ENCODE measurements around the gene TM2D3.
"Not testable (repeated sequence)": the region's sequence is repeated elsewhere in the genome, so short reads cannot be mapped to it uniquely, and the experiment has no call there.

The TM2D3 gene

GRCh38 chr15:101657968-101658784 lies 6.0 kb upstream of the TM2D3 start:
- Histone ChIP-seq H3K4me1 (peaks cover 18% of the 10 kb centered on the region), H3K27me3 (no peaks in the 10 kb centered on the region), H3K9ac (no peak overlapping the region), H4K20me1 (no peaks in the 10 kb centered on the region), H3K27ac (no peak overlapping the region), H3K4me2 (no peak overlapping the region), H3K9me3 (no peaks in the 10 kb centered on the region), H3K4me3 (no peak overlapping the region), H3K36me3 (peaks cover 8% of the 10 kb centered on the region; the same call in 1 of the 2 replicates)
- TF ChIP-seq Cebpa-rat (IDR thresholded peaks at IDR 0.05) = no peak

DNA sequence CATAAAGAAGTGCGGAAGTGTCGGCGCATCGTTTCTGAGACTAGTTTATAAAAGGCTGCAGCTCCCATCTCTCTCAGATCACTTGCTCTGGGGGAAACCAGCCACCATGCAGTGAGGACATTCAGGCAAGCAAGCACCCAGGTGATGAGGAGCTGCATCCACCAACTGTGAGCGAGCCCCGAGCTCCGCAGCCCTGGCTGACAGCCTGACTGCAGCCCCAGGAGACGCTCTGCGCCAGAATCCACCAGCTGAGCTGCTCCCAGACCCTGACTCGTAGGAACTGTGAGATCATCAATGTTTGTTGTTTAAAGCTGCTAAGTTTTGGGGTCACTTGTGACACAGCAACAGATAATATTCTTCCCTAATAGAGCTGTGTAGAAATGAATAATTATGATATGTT lies 5.0 kb upstream of the TM2D3 start:
- H4K20me1 ChIP-seq = no peaks in the 10 kb centered on the region
- peaks cover 8% of the 10 kb centered on the region; the same call in 1 of the 2 replicates for H3K36me3 ChIP-seq
- no peaks in the 10 kb centered on the region for H3K27me3 ChIP-seq
- H3K4me2 ChIP-seq = no peak overlapping the region
- no peak overlapping the region for H3K4me3 ChIP-seq
- no peak for TF ChIP-seq Cebpa-rat (IDR thresholded peaks at IDR 0.05)
- no peaks in the 10 kb centered on the region for H3K9me3 ChIP-seq
- no peak overlapping the region for H3K27ac ChIP-seq
- no peak overlapping the region for H3K9ac ChIP-seq
- H3K4me1 ChIP-seq = peaks cover 23% of the 10 kb centered on the region

- H3K36me3 ChIP-seq, H3K27ac ChIP-seq, H3K4me3 ChIP-seq, H3K27me3 ChIP-seq, H3K9ac ChIP-seq, H3K9me3 ChIP-seq: not testable (repeated sequence)
- peaks cover 15% of the 10 kb centered on the region for H4K20me1 ChIP-seq
- H3K4me1 ChIP-seq = peaks cover 38% of the 10 kb centered on the region
- H3K4me2 ChIP-seq = peak overlapping the region; percentile 97
Measured at GRCh38 chr15:101654624-101655337, 2.6 kb upstream of the TM2D3 start.

- Histone ChIP-seq H3K4me2 (peak overlapping the region; percentile 97), H3K27ac (no peak overlapping the region)
Measured at GRCh38 chr15:101654171-101654570, 2.0 kb upstream of the TM2D3 start.

DNA sequence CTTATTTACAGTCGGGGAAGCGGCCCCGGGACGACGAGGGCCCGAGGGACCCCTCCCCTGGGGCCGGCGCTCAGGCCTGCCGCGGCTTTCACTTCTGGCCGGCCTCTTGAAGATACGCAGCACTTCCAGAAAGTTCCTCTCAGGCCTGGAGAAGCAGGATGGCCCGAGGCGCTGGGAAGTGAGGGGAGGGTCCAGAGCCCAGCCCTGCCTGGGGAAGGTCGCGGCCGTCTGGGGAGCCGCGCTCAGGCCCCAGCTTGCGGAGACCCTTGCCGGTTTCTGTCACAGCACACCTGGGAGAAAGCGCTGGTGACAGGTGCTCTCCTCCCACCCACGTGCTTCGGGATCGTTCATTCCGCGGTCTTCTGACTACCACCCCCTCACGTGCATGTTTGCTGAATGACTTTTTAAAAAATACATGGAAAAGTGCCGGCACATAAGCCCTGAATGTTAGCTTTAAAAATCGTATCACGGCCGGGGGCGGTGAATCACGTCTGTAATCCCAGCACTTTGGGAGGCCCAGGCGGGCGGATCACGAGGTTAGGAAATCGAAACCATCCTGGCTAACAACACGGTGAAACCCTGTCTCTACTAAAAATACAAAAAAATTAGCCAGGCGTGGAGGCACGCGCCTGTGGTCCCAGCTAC lies 727 bp upstream of the TM2D3 start:
- TF ChIP-seq Cebpa-rat (IDR thresholded peaks at IDR 0.05) = no peak
- H3K9ac ChIP-seq = peak overlapping the region; percentile 94
- no peaks in the 10 kb centered on the region for H3K9me3 ChIP-seq
- peak overlapping the region; percentile 97 for H3K4me2 ChIP-seq
- peak overlapping the region; percentile 96 for H3K27ac ChIP-seq
- H4K20me1 ChIP-seq = peaks cover 34% of the 10 kb centered on the region
- no peaks in the 10 kb centered on the region for H3K27me3 ChIP-seq
- peaks cover 46% of the 10 kb centered on the region for H3K4me1 ChIP-seq
- H3K36me3 ChIP-seq = peaks cover 17% of the 10 kb centered on the region
- peak overlapping the region; percentile 90 for H3K4me3 ChIP-seq

More at GRCh38 chr15:101654171-101654570, 2.0 kb upstream of the TM2D3 start:
- Histone ChIP-seq H3K36me3 (peaks cover 5% of the 10 kb centered on the region; the same call in 1 of the 2 replicates), H3K9ac (0 out of 2 replicates have a peak overlapping the region, but pooled peaks have one; percentile 94), H3K27me3 (no peaks in the 10 kb centered on the region), H3K4me1 (peaks cover 45% of the 10 kb centered on the region), H3K4me3 (no peak overlapping the region), H3K9me3 (no peaks in the 10 kb centered on the region), H4K20me1 (peaks cover 22% of the 10 kb centered on the region)
- no peak for TF ChIP-seq Cebpa-rat (IDR thresholded peaks at IDR 0.05)

- no peaks in the 10 kb centered on the region for H3K9me3 ChIP-seq
- peaks cover 29% of the 10 kb centered on the region for H3K36me3 ChIP-seq
- H4K20me1 ChIP-seq = peaks cover 47% of the 10 kb centered on the region
- H3K27ac ChIP-seq = peak overlapping the region; percentile 96
- peak overlapping the region; percentile 90 for H3K4me3 ChIP-seq
- H3K27me3 ChIP-seq = no peaks in the 10 kb centered on the region
- no peak for TF ChIP-seq Cebpa-rat (IDR thresholded peaks at IDR 0.05)
- H3K9ac ChIP-seq = peak overlapping the region; percentile 94
- H3K4me2 ChIP-seq = peak overlapping the region; percentile 79
- H3K4me1 ChIP-seq = peaks cover 46% of the 10 kb centered on the region
Measured at GRCh38 chr15:101651554-101652097, 555 bp downstream of the TM2D3 start.

DNA sequence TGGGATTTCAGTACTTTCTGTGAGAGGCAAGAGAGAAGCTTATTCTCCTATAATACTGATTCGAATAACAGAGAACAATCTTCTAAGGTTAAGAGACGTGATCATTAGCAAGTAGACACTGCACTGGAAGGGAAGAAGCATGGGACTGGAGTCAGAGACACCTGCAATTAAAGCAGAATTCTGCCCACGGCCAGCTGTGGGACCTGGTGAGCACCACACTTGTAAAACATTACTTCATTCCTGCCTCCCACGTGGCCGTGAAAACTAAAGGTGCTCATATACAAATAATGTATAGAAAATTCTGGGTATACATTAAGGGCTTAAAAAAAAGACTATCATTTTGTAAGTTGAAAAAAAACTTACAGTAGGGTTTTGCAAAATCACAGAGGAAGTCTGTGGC lies 2.0 kb downstream of the TM2D3 start:
- Histone ChIP-seq H3K27ac (no peak overlapping the region), H3K4me3 (no peak overlapping the region), H3K4me2 (peak overlapping the region; percentile 79), H3K27me3 (no peaks in the 10 kb centered on the region), H4K20me1 (peaks cover 55% of the 10 kb centered on the region), H3K36me3 (peaks cover 44% of the 10 kb centered on the region), H3K9ac (peak overlapping the region; percentile 94), H3K4me1 (peaks cover 46% of the 10 kb centered on the region), H3K9me3 (no peaks in the 10 kb centered on the region)
- no peak for TF ChIP-seq Cebpa-rat (IDR thresholded peaks at IDR 0.05)

DNA sequence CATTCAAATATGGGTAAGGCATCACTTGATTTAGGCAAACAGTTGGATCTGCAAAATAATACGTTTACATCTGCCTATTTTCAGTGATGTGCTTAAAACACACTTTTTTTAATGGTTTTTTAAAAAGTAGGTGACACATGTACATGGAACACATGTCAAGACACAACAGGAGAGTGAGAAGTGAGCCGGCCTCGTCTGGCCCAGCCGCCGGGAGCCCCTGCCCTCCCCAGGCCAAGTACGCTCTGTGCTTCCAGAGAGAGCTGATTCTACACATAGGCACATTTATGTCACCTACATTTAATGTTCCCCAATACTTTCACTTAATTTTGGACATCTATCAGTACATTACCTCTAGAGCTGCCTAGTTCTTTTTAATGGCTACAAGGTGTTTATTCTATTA lies 3.8 kb downstream of the TM2D3 start:
- Histone ChIP-seq H4K20me1 (peaks cover 64% of the 10 kb centered on the region), H3K9ac (no peak overlapping the region), H3K4me3 (no peak overlapping the region), H3K9me3 (no peaks in the 10 kb centered on the region), H3K4me2 (no peak overlapping the region), H3K27ac (no peak overlapping the region), H3K36me3 (peaks cover 60% of the 10 kb centered on the region), H3K4me1 (peaks cover 41% of the 10 kb centered on the region), H3K27me3 (no peaks in the 10 kb centered on the region)
- TF ChIP-seq Cebpa-rat (IDR thresholded peaks at IDR 0.05) = no peak

- H4K20me1 ChIP-seq = peaks cover 68% of the 10 kb centered on the region
- H3K36me3 ChIP-seq = peaks cover 70% of the 10 kb centered on the region
- no peak for TF ChIP-seq Cebpa-rat (IDR thresholded peaks at IDR 0.05)
- H3K4me3 ChIP-seq = no peak overlapping the region
- H3K4me2 ChIP-seq = no peak overlapping the region
- H3K4me1 ChIP-seq = peaks cover 45% of the 10 kb centered on the region
- H3K9ac ChIP-seq = no peak overlapping the region
- no peak overlapping the region for H3K27ac ChIP-seq
- H3K27me3 ChIP-seq = no peaks in the 10 kb centered on the region
- no peaks in the 10 kb centered on the region for H3K9me3 ChIP-seq
Measured at GRCh38 chr15:101647251-101647650, 4.9 kb downstream of the TM2D3 start.
